Fibroblast of the aortic adventitia (primary cell): Measurements from ENCODE around the gene MTFR1L. TPM values are rescaled to one million over a fixed set of nuclear protein-coding genes. Genes with fewer than 3 reads are reported as not detected.

ENCODE experiments used
- DNase-seq: peaks from one replicate; pipeline ENCODE4 v3.0.0-alpha.2; 2010; ENCODE audit warnings: low read depth
- H3K4me3 ChIP-seq: 2 replicates; pipeline ENCODE4 v1.5.1; 2011; ENCODE audit warnings: low read depth, mild to moderate bottlenecking, control low read depth, low read length, moderate library complexity
- total RNA-seq: library from RNA; depleted of rRNA; stranded (reverse); fragments of >200 nt; gene quantifications from 2 replicates; pipeline ENCODE4 v1.2.3, GENCODE V29; 2012; ENCODE audit warnings: low replicate concordance
- TF ChIP-seq, protein P1 (sequence below): IDR thresholded peaks from 2 replicates; pipeline ENCODE4 v1.5.1; 2011; ENCODE audit warnings: mild to moderate bottlenecking, low read length, control low read depth, inconsistent platforms; ENCODE audit not compliant: insufficient read depth

Gene MTFR1L
- total RNA-seq, 1 donor: 44.6 TPM

DNA sequence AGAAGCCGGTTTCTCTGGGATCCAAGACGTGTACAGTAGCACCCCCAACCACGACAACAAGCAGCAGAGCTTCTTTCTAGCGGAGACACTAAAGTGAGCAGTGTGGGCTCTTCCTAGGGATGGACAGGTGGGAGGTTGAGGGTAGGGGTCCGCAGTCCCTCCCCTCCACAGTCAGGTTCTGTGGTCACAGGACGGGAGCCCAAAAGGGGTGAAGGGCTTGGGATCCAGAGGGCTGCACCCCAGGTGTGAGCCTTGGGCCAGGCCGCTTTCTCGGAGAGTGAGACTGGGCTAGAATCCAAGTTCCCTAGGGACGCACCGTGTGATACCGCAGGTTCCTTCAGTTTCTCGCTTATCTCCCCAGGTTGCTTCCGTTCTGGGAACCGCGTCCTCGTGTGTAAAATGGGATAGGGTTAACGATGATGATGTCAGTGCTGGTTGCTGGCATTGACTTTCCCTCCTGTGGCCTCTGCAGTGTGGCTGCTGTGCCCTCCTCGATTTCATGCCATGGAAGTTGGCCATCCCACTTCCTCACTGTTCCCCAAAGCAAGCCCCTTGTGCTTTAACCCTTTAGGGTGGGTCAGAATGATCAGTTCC, 37.0 kb upstream of the MTFR1L start:
- TF ChIP-seq, protein P1, sequence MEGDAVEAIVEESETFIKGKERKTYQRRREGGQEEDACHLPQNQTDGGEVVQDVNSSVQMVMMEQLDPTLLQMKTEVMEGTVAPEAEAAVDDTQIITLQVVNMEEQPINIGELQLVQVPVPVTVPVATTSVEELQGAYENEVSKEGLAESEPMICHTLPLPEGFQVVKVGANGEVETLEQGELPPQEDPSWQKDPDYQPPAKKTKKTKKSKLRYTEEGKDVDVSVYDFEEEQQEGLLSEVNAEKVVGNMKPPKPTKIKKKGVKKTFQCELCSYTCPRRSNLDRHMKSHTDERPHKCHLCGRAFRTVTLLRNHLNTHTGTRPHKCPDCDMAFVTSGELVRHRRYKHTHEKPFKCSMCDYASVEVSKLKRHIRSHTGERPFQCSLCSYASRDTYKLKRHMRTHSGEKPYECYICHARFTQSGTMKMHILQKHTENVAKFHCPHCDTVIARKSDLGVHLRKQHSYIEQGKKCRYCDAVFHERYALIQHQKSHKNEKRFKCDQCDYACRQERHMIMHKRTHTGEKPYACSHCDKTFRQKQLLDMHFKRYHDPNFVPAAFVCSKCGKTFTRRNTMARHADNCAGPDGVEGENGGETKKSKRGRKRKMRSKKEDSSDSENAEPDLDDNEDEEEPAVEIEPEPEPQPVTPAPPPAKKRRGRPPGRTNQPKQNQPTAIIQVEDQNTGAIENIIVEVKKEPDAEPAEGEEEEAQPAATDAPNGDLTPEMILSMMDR: no peak
- DNase-seq: no peak
- H3K4me3 ChIP-seq: no peak overlapping the region

DNA sequence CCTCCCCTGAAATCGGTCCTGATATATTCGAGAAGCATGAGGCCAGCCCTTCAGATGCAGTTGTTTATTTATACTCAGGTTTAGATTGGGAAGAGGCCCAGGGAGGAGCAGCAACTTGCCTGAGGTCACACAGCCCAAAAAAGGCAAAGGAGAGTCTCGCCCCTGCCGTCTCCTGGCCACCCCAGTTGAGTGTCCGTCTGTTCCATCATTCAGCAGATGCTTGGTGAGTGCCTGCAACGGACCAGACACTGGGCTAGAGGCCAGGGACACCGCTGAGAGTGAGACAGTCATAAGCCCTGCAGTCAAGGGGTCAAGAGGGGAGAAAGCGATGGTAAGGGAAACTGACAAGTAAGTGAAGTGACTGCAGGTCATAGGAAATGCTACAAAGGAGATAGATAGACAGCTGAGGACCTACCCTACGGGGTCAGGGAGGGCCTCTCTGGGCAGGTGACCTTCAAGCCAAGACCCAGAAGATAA, 35.1 kb upstream of the MTFR1L start:
- H3K4me3 ChIP-seq: no peak overlapping the region
- DNase-seq: no peak
- TF ChIP-seq, protein P1: no peak

DNA sequence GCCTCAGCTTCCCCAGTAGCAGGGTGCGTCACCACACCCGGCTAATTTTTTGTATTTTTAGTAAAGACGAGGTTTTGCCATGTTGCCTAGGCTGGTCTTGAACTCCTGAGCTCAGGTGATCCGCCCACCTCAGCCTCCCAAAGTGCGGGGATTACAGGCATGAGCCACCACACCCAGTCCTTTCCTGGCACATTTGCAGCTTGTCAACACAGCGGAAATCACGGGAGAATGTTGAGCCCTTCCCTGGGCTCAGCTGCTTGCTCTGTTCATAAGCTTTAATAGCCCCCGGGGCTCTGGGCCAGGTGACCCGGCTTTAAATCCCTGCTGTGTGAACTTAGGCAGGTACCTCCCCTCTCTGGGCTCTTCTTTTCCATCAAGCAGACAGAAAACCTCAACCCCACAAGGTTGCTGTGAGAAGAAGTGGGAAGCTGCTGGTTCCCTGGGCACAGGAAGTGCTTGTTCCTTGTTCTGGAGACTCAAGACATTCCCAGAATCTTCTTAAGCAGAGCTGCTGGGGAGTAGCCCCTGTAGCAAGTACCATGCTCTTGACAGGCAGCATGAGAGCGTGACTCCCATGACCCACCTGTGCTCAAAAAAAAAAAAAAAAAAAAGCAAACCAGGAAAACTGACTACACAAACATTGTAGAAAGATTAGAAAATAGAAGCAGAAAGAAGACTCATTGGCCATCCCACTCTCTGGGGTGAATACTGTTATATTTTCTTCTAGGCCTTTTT, 34.3 kb upstream of the MTFR1L start:
- TF ChIP-seq, protein P1: no peak
- no peak for DNase-seq
- no peak overlapping the region for H3K4me3 ChIP-seq

DNA sequence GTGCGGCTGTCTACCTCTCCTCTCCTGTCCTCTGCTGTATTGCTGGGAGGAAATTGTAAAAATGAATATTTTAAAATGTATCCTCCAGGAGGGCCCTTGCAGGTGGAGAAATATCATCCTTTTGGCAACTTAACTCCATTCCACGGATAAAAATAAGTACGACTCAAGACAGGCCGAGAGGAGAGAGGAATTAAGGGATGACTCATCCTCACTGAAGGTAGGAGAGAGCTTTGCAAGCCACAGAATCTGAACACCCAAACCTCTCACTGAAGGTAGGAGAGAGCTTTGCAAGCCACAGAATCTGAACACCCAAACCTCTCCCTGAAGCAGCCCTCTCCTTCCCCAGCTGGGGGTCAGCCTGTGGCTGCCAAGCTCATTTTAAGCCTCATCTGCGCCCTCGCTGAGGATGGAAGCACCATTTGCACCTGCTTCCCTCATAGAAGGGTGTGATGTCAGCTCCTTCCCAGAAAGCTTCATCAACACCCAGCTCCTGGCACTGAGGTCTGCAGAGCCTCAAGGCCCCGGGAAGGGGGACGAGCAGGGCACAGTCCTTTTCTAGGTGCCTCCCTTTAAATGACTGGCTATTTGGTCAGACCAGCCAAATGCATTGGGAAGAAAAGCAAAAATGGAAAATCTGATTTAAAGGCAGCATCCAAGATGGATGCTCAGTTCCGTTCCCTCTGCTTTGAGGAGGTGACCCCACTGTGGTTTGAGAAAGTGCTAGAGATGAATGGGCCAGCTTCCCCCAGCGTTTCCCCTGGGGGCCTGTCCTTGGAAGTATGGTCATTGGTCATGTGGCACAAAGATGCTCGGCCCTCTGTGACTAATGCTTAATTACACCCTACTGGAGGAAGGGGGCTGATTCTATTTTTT, 32.6 kb upstream of the MTFR1L start:
- TF ChIP-seq, protein P1: no peak
- H3K4me3 ChIP-seq: no peak overlapping the region
- peak; percentile 22 for DNase-seq

GRCh38 chr1:25787760-25788166, 32.0 kb upstream of the MTFR1L start:
- DNase-seq: no peak
- no peak overlapping the region for H3K4me3 ChIP-seq
- TF ChIP-seq, protein P1: no peak

- DNase-seq: no peak
- TF ChIP-seq, protein P1: no peak
- H3K4me3 ChIP-seq: no peak overlapping the region
Observed at GRCh38 chr1:25790472-25790871, 29.3 kb upstream of the MTFR1L start.
